GM12865 (cell line): ENCODE measurements around the gene PRKACB.

ENCODE experiments used
- DNase-seq: peaks from one replicate; pipeline ENCODE4 v3.0.0; 2010; ENCODE audit warnings: low read depth
- H3K4me3 ChIP-seq: 2 replicates; pipeline ENCODE4 v1.5.1; 2011; ENCODE audit warnings: mild to moderate bottlenecking, low read depth, low read length, control low read depth
- TF ChIP-seq, protein P1 (sequence below): IDR thresholded peaks from 2 replicates; pipeline ENCODE4 v1.5.1; 2011; ENCODE audit warnings: low read length, control low read depth, low read depth, inconsistent platforms; ENCODE audit not compliant: insufficient read depth; ENCODE audit errors: missing control alignments

PRKACB gene

DNA sequence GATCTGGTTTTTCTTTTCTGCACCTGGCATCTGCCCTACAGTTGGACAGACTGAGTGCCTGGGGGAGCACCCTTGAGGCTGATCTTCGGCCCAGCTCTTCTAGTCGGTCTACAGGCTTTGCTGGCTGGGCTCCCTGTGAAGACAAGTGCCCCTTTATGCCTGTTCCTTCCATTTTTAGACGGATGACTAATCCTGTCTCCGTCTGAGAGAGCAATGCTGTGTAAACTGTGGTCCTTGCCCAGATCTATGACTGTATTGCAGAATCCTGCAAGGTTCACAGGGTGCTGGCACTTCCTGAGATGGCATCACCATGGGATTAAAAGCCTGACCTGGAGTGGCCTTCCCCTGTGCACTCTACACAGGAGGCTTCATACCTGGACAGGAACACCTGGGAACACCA lies 109.8 kb downstream of the PRKACB start:
- TF ChIP-seq, protein P1, sequence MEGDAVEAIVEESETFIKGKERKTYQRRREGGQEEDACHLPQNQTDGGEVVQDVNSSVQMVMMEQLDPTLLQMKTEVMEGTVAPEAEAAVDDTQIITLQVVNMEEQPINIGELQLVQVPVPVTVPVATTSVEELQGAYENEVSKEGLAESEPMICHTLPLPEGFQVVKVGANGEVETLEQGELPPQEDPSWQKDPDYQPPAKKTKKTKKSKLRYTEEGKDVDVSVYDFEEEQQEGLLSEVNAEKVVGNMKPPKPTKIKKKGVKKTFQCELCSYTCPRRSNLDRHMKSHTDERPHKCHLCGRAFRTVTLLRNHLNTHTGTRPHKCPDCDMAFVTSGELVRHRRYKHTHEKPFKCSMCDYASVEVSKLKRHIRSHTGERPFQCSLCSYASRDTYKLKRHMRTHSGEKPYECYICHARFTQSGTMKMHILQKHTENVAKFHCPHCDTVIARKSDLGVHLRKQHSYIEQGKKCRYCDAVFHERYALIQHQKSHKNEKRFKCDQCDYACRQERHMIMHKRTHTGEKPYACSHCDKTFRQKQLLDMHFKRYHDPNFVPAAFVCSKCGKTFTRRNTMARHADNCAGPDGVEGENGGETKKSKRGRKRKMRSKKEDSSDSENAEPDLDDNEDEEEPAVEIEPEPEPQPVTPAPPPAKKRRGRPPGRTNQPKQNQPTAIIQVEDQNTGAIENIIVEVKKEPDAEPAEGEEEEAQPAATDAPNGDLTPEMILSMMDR: no peak
- no peak for DNase-seq
- H3K4me3 ChIP-seq: no peak overlapping the region

DNA sequence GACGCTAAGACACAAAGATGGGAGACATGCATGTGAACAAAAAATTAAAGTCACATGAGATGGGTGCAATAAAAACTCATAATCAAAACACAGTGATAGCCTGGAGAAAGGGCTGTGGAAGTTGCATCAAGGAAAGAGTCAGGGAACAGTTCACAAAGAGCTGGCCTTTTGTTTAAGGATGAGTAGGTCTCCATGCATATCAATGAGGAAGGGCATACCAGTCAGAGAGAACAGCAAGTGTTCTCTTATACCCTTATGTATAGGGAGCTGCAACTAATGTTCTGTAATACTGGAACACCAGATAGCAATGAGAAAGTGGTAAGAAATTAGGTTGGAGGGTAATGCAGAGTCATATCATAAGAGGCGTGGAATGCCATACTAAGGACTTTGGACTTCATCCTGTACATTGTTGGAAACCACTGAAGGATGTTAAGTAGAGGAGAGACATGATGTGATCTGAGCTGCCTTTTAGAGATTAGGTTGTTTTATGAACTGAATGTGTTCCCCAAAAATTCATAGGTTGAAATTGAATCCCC lies 110.7 kb downstream of the PRKACB start:
- no peak overlapping the region for H3K4me3 ChIP-seq
- DNase-seq: no peak
- TF ChIP-seq, protein P1: no peak

DNA sequence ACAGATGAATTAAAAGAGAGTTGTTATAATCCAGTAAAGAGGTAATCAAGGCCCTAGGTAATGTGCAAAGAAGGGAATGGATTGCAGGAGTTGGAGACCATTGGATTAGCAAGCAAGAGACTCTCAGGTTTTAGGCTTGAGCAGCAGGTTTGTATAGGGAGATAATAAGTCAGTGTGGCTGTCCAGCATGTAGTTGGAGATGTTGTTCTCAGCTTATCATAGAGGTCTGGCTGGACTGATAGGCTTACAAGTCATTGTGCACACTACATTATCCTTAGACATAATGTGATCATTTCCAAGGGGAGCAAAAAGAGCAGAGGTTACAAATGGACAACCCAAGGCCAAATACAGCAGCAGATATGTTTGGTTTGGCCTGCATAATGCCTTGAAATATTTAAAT lies 111.5 kb downstream of the PRKACB start:
- no peak overlapping the region for H3K4me3 ChIP-seq
- TF ChIP-seq, protein P1: no peak
- no peak for DNase-seq

DNA sequence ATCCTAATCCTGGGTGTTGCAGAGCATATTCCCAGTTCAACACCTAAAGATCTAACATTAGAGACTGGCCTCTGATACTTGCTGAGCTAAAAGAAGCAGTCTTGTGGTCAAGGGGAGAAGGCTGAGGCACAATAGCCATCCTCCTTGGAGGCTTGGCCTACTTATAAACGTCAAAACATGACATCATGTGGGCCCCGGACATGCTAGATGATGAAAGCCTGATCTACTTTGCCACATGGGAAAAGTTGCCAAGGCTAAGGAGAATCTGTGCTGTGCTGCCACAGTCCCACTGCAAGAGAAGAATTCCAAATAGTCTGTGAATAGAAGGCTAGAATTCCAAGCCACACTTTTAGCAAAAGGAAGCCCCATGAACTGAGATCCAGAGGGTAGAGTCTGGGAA lies 113.5 kb downstream of the PRKACB start:
- no peak for DNase-seq
- TF ChIP-seq, protein P1: no peak
- no peak overlapping the region for H3K4me3 ChIP-seq

DNA sequence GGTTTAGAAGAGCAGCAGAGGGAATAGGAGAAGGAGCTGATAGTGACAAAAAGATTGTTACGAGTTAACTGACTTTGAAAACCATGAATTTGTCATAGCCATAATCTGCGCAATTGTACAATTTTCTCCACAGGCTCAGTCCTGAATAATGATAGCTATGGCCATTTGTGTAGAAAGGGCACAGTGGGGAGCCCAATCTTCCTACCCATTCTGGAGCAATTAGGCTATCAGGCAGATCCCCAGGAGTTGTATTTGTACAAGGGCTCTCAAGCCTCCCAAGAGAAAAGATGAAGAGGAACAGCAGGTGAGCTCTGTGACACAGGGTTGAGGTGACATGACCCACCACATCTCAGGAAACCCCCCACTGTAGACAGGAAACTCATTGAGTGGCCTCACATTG lies 115.3 kb downstream of the PRKACB start:
- TF ChIP-seq, protein P1: no peak
- H3K4me3 ChIP-seq: no peak overlapping the region
- DNase-seq: no peak

DNA sequence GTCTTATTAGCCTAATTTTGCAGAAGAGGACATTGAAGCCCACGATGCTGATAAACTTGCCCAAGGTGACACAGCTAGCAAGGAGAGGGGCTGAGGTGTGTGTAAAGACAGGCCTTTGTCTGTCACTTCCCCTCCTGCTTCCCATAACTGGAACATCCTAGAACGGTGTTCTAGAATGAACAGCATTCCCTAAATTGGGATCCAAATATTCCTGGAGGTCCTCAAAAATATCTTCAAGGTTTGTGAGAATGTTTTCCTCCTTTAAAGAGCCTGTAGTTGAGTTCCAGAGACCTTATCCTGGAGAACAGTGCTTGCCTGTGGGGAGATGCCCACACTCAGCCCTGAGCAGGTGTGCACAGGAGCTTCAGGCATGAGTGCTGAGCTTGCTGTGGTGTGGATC lies 115.9 kb downstream of the PRKACB start:
- DNase-seq: no peak
- TF ChIP-seq, protein P1: no peak
- H3K4me3 ChIP-seq: no peak overlapping the region

DNA sequence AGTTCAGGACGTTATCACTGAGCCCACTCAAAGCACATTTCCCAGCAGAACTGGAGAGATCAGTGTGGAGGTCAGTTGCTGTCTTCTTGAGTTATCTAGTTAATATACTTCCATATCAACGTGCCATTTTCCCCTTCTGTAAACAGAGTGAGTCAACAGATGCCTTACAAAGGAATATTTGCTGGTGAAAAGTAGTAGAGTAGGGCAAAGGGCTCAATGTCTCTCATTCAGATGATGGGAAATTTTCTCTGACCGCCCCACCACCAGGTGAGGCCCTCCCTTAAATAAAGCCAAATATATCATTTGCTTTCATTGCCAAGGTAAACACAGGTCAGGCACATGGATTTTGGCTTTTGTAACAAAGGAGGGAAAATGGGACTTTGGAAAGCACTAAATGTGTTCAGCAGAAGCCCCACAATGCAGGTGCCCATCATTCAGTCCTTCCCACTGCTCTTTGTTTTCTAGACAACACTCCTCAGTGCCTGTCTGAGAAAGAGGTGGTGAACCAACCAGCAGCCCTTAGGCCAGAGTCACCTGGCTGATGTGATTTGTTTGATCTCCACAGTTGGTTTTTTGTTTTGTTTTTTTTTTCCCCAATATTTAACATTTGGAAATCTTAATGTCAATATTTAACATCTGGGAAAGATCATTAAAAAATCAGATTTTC lies 116.9 kb downstream of the PRKACB start:
- no peak for DNase-seq
- H3K4me3 ChIP-seq: no peak overlapping the region
- TF ChIP-seq, protein P1: no peak
